ENCODE measurements around the gene POU6F1. TPM values are rescaled to one million over a fixed set of nuclear protein-coding genes. Genes with fewer than 3 reads are reported as not detected.

POU6F1 gene
- total and polyA plus RNA-seq, 9 of the 15 experiments (the other 6 are each of a cell fraction or from before 2014, with no cell fraction given): 0.14 to 3.3 (median 1.1) TPM

DNA sequence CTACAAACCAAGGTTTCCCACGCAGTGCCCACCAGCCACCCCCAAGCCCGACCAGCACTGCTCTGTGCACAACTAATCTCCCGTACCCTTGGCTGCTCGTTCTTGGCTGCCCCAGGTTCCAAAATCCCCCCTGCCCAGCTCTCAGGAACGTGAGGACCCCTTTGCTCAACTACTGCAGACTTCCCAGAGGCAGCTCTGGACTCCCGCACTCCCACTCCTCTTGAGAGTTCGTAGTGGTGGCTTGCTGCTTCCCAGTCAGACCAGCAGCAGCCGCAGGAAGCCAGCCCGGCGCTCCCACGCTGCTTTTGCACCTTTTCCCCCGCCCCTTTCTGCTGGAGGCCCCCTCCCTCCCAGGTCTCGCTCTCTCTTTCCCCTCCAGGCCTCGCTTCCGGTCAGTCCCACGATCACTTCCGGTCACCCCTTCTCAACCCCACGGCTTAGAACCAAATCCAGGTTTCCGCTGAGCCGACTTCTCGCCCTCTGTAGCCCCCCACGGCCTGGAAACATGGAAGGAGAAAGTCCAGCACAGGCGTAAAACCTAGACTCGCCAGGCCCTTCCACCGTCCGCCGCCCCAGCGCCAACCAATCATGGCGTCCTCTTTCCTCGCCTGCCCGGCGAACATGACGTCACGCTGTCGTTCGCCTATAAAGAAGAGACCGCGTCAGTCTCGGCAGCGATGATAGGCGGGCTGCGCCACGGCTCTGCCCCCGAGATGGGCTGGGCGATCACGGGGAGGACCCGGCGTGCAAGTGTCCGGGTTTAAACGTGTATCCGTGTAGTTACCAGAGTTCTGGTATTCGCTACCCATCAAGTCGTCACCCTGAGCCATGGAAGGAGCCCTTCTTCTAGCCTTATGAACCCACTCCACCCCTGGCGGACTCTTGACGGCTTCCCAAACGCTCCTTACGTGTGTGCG is 45.1 kb downstream of the POU6F1 start, which contains the start of gene TFCP2 (continued):
- TF ChIP-seq, protein P1, sequence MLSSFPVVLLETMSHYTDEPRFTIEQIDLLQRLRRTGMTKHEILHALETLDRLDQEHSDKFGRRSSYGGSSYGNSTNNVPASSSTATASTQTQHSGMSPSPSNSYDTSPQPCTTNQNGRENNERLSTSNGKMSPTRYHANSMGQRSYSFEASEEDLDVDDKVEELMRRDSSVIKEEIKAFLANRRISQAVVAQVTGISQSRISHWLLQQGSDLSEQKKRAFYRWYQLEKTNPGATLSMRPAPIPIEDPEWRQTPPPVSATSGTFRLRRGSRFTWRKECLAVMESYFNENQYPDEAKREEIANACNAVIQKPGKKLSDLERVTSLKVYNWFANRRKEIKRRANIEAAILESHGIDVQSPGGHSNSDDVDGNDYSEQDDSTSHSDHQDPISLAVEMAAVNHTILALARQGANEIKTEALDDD (IDR thresholded peaks at IDR 0.05): peak; percentile 63
- TF ChIP-seq, protein P2, sequence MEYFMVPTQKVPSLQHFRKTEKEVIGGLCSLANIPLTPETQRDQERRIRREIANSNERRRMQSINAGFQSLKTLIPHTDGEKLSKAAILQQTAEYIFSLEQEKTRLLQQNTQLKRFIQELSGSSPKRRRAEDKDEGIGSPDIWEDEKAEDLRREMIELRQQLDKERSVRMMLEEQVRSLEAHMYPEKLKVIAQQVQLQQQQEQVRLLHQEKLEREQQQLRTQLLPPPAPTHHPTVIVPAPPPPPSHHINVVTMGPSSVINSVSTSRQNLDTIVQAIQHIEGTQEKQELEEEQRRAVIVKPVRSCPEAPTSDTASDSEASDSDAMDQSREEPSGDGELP (CRISPR knock-in tag; IDR thresholded peaks at IDR 0.05; ENCODE audit: borderline replicate concordance): peak; percentile 83; the same call in 1 of the 2 replicates
- TF ChIP-seq, protein P3, sequence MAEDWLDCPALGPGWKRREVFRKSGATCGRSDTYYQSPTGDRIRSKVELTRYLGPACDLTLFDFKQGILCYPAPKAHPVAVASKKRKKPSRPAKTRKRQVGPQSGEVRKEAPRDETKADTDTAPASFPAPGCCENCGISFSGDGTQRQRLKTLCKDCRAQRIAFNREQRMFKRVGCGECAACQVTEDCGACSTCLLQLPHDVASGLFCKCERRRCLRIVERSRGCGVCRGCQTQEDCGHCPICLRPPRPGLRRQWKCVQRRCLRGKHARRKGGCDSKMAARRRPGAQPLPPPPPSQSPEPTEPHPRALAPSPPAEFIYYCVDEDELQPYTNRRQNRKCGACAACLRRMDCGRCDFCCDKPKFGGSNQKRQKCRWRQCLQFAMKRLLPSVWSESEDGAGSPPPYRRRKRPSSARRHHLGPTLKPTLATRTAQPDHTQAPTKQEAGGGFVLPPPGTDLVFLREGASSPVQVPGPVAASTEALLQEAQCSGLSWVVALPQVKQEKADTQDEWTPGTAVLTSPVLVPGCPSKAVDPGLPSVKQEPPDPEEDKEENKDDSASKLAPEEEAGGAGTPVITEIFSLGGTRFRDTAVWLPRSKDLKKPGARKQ (CRISPR knock-in tag; IDR thresholded peaks at IDR 0.05): no peak
- 0 out of 2 replicates have a peak, but pooled peaks have one; percentile 39 for TF ChIP-seq ZZZ3 (IDR thresholded peaks at IDR 0.05)
- TF ChIP-seq PHTF2 (CRISPR knock-in tag; IDR thresholded peaks at IDR 0.05): no peak
- no peak for TF ChIP-seq COPS2 (conservative IDR thresholded peaks at IDR 0.05)
- TF ChIP-seq SAFB2 (IDR thresholded peaks at IDR 0.05; ENCODE audit: borderline replicate concordance, low read depth, low read length, severe bottlenecking): no peak
- peak; percentile 78 for TF ChIP-seq JUNB (CRISPR knock-in tag; conservative IDR thresholded peaks at IDR 0.05)
- peak; percentile 38; the same call in 1 of the 2 replicates for TF ChIP-seq THRAP3 (IDR thresholded peaks at IDR 0.05; ENCODE audit: borderline replicate concordance)
- TF ChIP-seq, protein P4, sequence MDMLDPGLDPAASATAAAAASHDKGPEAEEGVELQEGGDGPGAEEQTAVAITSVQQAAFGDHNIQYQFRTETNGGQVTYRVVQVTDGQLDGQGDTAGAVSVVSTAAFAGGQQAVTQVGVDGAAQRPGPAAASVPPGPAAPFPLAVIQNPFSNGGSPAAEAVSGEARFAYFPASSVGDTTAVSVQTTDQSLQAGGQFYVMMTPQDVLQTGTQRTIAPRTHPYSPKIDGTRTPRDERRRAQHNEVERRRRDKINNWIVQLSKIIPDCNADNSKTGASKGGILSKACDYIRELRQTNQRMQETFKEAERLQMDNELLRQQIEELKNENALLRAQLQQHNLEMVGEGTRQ (CRISPR knock-in tag; IDR thresholded peaks at IDR 0.05): peak; percentile 37; the same call in 1 of the 2 replicates
- TF ChIP-seq ADNP (tag; IDR thresholded peaks at IDR 0.05): no peak
- TF ChIP-seq CREBBP (IDR thresholded peaks at IDR 0.05; ENCODE audit: low read depth, low read length): no peak
- TF ChIP-seq, protein P5, sequence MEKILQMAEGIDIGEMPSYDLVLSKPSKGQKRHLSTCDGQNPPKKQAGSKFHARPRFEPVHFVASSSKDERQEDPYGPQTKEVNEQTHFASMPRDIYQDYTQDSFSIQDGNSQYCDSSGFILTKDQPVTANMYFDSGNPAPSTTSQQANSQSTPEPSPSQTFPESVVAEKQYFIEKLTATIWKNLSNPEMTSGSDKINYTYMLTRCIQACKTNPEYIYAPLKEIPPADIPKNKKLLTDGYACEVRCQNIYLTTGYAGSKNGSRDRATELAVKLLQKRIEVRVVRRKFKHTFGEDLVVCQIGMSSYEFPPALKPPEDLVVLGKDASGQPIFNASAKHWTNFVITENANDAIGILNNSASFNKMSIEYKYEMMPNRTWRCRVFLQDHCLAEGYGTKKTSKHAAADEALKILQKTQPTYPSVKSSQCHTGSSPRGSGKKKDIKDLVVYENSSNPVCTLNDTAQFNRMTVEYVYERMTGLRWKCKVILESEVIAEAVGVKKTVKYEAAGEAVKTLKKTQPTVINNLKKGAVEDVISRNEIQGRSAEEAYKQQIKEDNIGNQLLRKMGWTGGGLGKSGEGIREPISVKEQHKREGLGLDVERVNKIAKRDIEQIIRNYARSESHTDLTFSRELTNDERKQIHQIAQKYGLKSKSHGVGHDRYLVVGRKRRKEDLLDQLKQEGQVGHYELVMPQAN (IDR thresholded peaks at IDR 0.05; ENCODE audit: borderline replicate concordance): peak; percentile 72; the same call in 1 of the 2 replicates
- no peak for TF ChIP-seq MEF2A (IDR thresholded peaks at IDR 0.05; ENCODE audit: control insufficient read depth, low read depth, low read length)
- no peak for TF ChIP-seq PCBP1 (IDR thresholded peaks at IDR 0.05; ENCODE audit: low read depth, low read length, poor library complexity, severe bottlenecking)
- TF ChIP-seq, protein P6, sequence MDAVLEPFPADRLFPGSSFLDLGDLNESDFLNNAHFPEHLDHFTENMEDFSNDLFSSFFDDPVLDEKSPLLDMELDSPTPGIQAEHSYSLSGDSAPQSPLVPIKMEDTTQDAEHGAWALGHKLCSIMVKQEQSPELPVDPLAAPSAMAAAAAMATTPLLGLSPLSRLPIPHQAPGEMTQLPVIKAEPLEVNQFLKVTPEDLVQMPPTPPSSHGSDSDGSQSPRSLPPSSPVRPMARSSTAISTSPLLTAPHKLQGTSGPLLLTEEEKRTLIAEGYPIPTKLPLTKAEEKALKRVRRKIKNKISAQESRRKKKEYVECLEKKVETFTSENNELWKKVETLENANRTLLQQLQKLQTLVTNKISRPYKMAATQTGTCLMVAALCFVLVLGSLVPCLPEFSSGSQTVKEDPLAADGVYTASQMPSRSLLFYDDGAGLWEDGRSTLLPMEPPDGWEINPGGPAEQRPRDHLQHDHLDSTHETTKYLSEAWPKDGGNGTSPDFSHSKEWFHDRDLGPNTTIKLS (IDR thresholded peaks at IDR 0.05; ENCODE audit: borderline replicate concordance, low read depth): no peak; the same call in 1 of the 2 replicates
- TF ChIP-seq ZNF143 (CRISPR knock-in tag; IDR thresholded peaks at IDR 0.05): peak; percentile 16; the same call in 1 of the 2 replicates

All from K562 (cell line).